AG20443 (cell line): ENCODE results near the gene ADIG.
"Not testable (repeated sequence)": the region's sequence is repeated elsewhere in the genome, so short reads cannot be mapped to it uniquely, and the experiment has no call there.

Experiments
- DNase-seq: peaks from one replicate; pipeline ENCODE4 v3.0.0; 2012; ENCODE audit warnings: low spot score, mixed read lengths

Gene ADIG

DNA sequence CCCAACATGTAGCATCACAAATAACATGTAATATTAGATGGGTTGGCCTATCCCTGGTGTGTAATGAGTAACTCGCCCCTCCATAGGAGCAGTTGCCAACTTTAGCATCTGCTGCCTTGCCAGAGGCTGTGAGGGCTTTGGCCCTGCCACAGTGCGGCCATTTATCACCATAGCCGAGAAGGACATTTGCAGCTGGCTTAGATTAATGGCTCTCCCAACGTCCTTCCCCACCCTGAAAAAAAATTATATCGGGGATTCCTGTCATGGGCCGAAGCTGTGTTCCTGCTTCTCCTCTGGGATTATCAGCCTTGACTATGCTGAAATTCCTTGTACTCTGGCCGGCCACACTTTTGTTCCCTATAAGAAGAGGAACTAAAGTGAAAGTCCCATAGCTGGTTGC, 7.6 kb upstream of the ADIG start:
- DNase-seq, result no peak

DNA sequence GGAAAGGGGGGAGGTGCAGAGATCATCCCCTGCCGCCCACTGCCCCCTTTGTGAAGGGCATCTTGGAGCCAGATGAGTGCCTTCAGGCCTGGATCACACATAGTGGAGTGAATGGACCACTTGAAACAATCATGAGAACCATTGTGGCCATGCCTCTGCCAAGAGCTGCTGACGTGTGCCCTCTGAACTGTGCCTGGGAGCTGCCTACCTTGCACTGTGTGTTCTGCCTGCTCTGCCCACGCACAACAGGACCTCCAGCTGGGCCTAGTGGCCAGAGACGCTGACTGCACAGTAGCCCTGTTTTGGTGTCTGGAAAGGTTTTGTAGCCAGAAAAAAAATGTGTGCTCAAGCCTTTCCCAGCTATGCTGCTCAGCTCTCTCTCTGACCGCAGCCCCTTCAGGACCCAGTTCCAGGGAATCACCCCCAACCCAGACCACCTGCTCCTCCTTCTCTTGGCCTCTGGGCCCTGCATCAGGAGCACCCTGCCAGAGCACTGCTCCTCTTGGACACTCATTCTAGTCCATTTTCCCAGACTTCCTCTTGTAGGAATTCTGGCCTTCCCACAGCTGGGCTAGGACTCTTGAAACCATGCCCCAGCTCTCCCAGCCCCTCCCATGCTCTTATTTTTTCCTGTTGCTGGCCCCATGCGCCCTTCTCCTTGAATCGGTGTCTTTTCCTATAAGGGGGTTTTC, 1.6 kb upstream of the ADIG start:
- no peak for DNase-seq

DNA sequence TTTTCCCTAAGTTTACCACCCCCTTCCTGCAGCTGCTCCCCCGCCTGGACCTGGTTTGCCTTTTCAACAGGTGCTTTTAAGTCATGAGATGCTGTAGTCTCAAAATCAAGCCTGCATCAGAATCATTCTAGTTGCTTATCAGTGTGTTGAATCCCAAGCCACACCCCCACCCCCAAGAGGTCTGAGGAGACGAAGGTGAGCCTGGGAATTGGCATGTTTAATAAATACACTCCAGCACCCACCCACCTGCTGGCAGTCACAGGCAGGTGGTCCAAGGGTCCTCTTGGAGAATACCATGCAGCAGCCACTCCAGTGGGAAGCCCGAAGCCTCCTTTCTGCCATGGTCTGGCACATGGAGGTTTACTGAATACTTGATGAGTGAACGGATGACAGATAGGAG, 1.1 kb upstream of the ADIG start:
- DNase-seq, result no peak

DNA sequence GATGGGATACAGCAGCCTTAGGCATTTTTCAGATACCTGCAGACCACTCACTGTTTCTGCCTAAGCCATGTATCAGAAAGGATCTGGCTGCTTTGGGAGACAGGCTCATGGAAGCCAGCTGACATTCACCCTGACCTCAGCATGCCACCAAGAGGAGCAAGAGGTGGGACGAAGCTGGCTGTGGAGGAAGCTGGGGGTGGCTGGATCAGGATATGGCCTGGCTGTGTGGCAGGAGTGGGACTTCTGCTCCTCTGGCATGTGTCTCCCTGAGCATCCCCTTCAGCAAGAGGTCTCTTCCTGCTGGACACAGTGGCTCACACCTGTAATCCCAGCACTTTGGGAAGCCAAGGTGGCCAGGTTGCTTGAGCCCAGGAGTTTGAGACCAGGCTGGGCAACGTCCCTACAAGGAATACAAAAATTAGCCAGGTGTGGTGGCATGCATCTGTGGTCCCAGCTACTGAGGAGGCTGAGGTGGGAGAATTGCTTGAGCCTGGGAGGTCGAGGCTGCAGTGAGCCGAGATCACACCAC, 897 bp downstream of the ADIG start:
- no peak for DNase-seq

DNA sequence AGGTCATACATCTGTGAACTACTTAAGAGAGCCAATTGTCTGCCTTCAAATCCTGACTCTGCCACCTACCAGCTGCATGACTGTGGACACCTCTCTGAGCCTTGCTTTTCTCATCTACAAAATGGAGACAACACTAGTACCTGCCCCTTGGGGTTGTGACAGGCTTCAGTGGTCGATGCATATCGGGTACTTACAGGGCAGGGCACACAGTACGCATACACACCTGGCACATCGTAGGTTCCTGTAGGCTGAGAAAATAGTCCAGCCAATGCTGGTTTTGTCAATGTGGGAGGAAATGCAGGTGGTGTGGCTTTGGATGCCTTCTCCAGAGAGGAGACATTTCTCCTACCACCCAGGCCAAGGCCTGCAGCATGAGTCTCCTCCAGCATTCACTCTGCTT, 2.3 kb downstream of the ADIG start:
- no peak for DNase-seq

DNA sequence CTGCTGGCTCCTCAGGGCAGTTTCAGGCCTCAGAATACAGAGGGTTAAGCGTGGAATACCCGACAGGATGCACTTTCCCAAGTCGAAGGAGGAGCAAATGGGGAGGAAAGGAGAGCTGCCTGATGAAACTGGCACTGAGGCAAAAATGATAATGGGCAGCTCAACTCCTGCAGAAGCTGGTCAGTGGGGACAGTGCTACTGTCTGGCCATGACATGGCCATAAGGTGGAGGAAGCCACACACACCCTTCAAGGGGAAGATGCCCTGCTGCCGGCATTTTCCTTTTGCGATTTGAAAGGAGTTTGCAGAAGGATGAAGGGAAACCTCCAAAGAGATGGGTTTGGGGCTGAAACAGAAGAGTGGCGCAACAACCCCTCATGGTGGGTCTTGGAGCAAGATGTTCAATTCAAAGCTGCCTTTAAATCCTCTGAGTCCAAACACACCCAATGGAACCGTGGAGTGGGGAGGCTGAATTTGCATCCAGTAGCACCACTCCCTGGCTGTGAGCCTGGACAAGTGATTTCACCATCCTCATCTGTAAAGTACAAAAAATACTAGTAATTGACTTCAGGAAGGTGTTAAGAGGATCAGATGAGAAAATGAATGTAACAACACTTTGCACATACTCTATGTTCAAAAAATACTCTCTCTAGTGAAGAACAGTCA, 3.2 kb downstream of the ADIG start:
- DNase-seq, result no peak

DNA sequence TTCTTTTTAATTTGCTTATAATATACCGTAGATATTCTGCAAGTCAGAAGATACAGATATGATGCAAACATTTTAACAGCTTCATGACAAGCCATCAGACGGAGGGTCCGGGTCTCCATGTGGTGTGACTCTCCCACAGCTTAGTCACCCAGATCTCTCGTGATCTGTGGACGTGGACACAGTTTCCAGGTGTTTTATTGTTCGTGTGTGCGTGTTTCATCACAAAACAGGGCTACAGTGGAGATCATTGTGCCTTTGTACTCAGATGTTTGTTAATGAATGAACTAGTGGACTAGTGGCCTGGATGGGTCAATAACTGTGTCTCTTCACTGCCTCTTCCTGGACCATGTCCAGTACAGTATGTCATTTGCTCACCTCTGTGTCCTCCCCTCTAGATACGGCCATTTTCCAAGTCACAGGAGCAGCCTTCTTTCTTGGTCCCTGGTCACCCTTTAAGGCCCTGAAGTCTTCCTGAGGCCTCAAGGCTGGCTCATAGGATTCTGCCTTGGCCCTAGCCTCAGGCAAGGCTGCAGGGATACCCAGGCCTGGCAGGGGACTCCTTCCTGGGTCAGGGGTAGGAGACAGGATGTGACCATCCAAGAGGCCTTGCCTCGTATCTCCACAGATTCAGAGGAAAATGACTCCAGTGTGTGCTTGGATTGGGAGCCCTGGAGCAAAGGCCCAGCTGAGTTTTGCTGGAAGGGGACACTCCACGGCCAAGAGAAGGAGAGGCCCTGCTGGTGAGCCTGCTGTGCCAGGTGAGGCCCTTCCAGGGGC, 4.6 kb downstream of the ADIG start:
- DNase-seq, result no peak

DNA sequence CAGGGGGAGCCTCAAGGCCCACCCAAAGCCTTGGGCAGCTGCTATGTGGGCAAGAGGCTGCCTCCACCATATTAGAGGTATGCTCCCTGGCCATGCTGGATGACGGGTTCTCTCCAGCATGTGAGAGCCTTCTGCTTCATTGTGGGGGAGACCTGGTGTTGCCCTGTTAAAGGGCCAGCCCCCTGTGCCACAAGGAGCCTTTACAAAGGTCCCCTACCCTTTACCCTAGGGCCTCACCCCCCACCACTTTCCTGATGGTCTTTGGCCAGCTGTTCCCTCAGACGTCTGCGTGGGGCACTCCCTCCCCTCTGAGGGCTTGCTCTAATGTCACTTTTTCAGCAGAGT, 5.2 kb downstream of the ADIG start:
- DNase-seq, result no peak

DNA sequence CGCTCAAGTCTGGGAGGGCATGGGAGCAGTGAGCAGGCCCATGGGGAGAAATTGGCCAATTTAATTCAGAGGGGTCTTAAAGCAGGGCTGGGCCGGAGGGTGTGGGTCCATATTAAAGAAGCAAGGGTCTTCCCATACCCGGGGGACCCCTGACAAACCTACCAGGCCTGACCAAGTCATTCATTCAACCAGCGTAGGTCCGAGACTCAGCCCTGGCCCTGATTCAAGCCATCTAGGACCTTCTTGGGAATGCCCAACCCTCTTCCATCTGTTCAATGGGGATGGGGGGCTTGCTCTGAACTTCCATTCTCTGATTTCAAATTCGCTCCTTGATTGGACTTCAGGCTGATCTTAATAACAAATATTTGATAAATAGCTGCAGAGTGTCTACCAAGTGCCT, 7.3 kb downstream of the ADIG start:
- no peak for DNase-seq

DNA sequence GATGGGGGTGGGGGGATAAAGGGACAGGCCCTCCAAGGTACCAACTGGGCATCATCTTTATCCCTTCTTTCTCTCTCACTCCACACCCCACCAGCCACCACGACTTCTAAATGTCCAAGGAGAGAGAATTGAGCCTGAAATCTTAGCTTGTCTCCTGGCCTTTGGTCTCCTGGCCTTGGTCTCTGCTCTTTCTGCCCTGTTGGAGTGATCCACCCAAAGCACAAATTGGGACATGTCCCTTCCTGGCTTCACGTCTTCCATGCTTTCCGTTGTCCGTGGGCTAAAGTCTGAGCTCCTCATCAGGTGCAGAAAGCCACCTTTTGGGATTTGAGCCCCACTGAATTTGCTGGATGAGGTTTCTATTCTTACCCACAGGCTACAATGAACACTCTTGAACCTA, 8.4 kb downstream of the ADIG start:
- no peak for DNase-seq

DNA sequence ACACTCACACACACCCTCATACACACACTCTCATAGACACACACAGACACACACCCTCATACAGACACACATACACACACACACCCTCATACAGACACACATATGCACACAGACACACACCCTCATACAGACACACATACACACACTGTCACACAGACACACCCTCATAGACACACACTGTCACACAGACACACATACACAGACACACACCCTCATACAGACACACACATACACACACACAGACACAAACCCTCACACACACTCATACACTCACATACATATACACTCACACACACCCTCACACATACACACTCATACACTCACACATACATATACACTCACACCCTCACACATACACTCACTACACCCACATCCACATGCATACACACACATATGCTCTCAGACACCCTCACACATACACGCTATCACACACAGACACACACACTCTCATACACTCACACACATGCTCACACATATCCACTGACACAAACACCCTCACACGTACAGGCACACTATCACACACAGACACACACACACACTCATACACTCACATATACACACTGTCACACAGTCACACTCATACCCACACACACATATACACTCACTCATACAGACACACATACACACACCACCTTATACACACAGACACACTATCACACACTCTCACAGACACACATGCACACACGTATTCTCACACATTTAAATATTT, 9.1 kb downstream of the ADIG start:
- no peak for DNase-seq

DNA sequence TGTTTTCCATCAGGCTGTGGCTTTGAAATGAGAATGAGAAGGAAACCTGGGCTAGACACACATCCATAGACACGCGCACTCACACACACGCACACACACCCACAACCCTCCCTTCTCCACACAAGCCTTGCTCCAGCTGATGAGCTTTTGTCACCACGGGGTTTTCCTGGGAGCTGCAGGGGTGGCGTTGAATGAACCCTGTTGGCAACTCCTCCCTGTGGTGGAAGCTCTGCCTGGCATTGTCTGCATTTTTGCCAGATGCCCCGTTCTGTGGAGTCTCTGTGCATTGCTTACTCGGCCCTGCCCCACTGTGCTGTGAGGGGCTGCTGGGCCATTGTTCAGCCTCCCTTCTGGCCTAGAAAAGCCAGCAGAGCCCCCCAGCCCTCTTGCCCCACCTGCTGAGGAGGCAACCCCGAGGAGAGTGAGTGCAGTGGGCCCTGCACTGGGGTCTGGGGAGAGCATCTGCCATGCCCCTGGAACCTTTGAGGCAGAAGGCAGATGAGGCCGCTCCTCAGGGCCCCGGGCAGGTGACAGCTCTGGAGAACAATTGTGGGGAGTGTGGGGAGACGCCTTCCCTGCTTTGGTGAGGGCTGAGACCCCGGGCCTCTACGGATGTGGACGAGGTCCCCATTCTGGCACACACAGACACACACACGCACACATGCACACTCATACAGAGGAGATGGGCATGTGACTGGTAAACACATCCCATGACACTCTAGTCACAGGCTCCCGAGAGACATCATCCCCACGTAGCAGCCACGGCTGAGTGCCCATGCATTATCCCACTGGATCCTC, 9.9 kb downstream of the ADIG start:
- no peak for DNase-seq

DNA sequence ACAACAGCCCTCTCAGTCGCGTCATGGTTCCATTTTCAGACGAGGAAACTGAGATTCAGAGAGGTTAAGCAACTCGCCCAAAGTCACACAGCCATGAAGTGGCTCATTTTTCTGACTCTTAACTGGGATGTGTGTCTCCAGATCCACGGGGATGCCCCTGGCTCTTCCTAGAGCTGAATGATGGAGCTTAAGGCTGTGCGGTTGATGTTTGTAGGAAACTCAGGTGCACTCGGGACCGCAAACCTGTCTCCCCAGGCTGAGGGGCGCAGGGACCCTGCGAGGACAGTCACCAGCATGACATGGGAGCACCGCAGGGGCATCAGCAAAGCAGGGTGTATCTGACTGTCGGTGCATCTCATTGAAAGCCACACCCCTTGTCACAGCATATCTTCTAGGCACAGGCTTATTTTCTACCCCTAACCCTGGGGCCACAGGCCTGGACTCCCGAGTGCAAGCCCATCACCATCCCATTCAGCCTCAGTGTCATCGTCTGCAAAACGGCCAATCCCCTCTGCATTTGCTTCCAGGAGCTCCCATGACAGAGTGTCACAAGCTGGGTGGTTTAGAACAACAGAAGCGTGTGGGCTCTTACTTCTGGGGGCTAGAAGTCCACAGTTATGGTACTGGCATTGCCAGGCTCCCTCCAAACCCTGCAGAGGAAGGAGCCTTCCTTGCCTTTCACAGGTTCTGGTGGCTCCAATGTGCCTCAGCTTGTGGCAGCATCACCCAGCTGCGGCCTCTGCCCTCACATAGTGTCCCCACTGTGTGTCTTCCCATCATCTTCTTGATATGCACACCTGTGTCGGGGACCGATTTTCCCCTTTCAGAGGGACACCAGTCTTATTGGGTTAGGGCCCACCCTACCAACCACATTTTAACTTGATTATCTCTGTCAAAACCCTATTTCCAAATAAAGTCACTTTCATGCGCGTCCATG, 10.7 kb downstream of the ADIG start:
- no peak for DNase-seq

DNA sequence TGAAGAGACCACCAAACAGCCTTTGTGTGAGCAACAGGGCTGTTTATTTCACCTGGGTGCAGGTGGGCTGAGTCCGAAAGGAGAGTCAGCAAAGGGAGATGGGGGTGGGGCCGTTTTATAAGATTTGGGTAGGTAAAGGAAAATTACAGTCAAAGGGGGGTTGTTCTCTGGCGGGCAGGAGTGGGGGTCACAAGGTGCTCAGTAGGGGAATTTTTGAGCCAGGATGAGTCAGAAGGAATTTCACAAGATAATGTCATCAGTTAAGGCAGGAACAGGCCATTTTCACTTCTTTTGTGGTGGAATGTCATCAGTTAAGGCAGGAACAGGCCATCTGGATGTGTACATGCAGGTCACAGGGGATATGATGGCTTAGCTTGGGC, 11.4 kb downstream of the ADIG start:
- not testable (repeated sequence) for DNase-seq

DNA sequence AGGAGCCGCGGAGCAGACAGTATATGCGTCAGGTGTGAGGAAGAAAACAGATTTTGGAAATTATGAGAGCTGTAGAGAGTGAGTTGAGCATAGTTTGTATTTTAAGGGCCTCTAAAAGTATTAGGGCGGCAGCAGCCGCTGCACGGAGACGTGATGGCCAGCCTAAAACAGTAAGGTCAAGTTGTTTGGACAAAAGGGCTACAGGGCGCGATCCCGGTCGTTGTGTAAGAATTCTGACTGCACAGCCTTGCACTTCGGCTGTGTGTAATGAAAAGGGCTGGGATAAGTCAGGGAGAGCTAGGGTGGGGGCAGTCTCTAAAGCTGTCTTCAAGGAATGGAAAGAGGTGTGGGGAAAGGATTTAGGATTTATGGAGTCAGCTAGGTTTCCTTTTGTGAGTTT, 13.3 kb downstream of the ADIG start:
- not testable (repeated sequence) for DNase-seq

DNA sequence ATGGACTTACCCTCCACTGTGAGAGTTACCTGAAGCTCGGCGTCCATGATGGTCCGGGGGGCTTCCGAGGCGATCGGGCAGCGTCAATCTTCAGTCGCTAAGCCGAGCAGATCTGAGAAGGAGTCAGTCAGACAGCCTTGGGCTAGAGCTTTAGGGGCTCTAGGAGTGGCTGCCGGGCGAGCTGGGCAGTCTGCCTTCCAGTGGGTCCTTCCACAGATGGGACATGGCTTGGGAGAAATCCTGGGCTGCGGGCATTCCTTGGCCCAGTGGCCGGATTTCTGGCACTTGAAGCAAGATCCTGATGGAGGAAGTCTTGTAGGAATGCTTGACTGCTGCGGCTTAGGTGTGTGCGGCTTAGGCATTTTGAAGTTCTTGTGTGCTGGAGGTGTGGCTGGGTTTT, 14.9 kb downstream of the ADIG start:
- not testable (repeated sequence) for DNase-seq

DNA sequence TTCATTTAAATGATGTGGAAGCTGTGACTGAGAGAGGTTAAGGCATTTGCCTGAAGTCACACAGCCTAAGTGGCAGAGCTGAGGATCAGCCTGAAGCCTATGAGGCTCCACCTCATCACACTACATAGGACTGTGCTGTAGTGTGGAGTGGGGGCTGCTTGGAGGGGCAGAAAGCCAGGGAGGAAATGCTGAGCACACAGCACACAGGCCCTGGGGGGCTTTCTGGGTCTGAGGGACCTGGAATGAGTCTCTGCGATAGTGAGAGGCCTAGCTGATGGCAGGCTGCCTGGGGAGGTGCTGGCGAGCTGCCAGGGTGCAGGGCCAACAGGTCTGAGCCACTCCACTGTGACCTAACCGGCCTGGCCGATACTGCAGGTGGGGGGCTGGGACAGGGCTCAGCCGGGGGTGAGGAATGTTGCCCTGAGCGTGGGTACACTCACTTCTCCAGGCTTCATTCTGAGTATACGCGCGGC, 18.4 kb downstream of the ADIG start:
- no peak for DNase-seq

DNA sequence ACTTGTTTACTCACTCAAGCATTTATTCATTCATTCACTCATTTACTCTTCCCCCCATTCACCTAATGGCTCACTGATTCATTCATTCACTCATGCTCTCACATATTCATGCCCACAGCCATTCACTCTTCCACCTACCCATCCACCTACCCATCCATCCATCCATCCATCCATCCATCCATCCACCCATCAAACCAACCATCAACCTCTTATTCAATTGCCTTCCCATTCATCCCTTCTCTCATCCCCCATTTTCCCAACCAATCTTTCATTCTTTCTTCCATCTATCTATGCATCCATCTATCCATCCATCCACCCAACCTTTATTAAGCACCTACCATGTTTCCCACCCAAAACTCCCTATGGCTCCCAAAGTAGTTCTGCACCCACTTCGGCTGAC, 19.1 kb downstream of the ADIG start:
- no peak for DNase-seq

DNA sequence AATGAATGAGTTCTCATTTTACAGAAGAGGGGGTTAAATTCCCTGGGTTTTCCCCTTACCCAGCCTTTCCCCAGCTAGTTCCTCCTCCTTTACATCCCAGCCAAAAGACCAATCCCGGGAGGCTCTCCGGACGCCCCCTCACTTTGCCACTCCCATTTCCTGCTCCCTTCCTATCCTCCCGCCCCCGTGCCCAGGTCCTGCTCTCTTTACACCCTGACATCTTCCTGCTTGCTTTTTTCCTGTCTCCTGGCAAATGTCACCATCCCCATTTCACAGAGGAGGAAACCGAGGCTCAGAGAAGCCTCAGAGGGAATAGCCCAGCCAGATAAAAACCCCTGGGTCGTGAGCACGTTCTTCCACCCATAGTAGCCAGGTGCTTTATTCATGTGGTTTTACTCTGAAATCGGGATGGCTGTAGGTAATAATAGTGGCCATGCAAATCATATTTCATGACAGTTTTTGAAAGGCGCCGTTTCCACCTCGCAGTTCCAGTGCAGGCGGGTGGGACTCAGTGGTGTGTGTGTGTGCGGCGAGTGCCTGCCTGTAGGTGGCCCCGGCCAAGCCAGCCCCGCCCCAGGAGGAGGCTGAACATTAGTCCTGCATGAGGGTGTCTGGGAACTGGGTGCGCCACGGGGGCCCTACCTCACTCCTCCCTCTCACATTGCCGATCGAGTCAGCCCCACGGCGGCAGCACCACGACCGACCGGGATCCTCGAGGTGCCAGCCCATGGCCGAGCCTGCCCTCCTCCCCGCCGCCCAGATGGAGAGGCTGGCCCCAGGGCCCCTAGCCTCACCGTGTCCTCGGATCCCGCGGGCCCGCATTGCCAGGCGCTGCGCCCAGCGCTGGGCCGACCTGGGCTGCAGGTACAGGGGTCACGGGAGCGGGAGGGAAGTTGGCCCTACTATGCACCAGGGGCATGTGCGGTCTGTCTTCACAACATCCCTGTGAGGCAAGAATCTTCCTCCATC, 20.5 kb downstream of the ADIG start, which contains the start of gene ARHGAP40:
Gene ARHGAP40, plus strand, starts transcription at position 594 of the 969 bp plus-strand sequence.
- DNase-seq, result peak; percentile 34
